ENCODE measurements around the gene NUP214.

NUP214 gene

DNA sequence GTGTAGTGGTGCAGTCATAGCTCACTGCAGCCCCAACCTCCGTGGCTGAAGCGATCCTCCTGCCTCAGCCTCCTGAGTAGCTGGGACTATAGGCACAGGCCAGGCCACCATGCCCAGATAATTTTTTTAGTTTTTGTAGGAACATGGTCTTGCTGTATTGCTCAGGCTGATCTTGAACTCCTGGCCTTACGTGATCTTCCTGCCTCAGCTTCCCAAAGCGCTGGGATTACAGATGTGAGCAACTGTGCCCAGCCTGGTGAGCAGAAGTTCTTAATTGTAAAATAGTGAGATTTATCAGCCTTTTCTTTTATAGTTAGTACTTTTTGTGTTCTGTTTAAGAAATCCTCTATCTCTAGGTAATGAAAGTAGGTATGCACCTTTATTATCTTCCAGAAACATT is 42.5 kb downstream of the NUP214 start:
- DNase-seq (ENCODE audit: extremely low read depth, low read depth) = no peak
- no peak overlapping the region for H3K4me3 ChIP-seq (replicated peaks; ENCODE audit: low read depth, low read length)
- TF ChIP-seq, protein P1, sequence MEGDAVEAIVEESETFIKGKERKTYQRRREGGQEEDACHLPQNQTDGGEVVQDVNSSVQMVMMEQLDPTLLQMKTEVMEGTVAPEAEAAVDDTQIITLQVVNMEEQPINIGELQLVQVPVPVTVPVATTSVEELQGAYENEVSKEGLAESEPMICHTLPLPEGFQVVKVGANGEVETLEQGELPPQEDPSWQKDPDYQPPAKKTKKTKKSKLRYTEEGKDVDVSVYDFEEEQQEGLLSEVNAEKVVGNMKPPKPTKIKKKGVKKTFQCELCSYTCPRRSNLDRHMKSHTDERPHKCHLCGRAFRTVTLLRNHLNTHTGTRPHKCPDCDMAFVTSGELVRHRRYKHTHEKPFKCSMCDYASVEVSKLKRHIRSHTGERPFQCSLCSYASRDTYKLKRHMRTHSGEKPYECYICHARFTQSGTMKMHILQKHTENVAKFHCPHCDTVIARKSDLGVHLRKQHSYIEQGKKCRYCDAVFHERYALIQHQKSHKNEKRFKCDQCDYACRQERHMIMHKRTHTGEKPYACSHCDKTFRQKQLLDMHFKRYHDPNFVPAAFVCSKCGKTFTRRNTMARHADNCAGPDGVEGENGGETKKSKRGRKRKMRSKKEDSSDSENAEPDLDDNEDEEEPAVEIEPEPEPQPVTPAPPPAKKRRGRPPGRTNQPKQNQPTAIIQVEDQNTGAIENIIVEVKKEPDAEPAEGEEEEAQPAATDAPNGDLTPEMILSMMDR (IDR thresholded peaks at IDR 0.05; ENCODE audit: low read depth, low read length, missing control alignments) = no peak

DNA sequence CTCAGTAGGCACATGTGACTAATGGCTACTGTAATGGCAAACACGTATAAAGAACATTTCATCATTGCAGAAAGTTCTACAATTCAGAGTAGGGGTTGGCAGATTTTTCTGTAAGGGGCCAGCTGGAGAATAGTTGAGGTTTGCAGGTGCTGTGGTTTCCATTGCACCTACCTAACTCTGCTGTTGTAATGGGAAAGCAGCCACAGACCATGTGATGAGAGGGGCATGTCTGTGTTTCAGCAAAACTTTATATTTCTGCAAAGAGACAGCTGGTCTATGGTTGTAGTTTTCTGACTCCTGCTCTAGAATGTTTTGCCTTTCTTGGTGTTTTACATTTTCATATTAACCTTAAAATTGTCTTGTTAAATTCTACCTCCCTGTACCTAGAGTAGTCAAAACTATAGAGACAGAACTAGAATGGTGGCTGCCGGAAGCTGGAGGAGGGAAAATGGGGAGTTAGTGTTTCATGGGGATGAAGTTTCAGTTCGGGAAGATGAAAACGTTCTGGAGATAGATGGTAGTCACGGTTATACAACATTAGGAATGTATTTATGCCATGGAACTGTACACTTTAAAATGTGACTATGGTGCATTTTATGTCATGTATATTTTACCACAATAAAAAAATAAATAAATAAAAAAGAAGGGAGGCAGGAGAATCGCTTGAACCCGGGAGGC is 44.3 kb downstream of the NUP214 start:
- TF ChIP-seq, protein P1 (IDR thresholded peaks at IDR 0.05; ENCODE audit: low read depth, low read length, missing control alignments) = no peak
- DNase-seq (ENCODE audit: extremely low read depth, low read depth) = no peak
- H3K4me3 ChIP-seq (replicated peaks; ENCODE audit: low read depth, low read length) = no peak overlapping the region

DNA sequence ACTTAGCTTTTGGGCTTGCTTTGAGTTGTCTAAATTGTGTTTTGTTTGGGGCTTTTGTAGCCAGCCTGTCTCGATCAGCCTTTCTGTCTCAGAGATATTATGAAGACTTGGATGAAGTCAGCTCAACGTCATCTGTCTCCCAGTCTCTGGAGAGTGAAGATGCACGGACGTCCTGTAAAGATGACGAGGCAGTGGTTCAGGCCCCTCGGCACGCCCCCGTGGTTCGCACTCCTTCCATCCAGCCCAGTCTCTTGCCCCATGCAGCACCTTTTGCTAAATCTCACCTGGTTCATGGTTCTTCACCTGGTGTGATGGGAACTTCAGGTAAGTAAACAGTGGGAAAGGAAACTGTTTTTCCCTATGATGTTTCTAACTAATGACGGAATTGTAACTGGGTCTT is 48.6 kb downstream of the NUP214 start:
- TF ChIP-seq, protein P1 (IDR thresholded peaks at IDR 0.05; ENCODE audit: low read depth, low read length, missing control alignments) = no peak
- DNase-seq (ENCODE audit: extremely low read depth, low read depth) = no peak
- no peak overlapping the region for H3K4me3 ChIP-seq (replicated peaks; ENCODE audit: low read depth, low read length)

DNA sequence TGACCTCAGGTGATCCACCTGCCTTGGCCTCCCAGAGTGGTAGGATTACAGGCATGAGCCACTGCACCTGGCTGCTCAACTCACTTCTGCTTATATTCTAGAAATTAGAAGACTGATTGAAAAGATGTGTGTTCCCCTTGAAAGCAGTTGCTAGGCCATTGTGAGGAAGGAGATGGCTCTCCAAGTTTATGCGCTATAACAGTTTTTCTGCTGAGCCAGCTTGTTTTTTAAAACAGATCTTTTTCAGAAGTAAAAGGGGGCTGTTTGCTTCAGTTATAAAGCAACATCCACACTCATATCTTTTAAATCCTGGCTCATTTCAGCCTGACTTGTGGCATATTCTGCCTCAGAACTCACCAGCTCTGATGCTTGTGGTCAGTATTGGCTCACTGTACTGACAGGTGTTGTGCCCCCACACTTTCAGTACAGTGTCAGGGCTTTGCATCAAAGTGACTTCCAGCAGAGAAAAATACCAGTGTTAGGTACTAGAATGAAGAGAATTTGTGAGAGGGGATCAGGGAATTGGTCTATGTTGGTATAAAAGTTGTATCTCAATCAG is 49.4 kb downstream of the NUP214 start:
- no peak for DNase-seq (ENCODE audit: extremely low read depth, low read depth)
- TF ChIP-seq, protein P1 (IDR thresholded peaks at IDR 0.05; ENCODE audit: low read depth, low read length, missing control alignments) = no peak
- H3K4me3 ChIP-seq (replicated peaks; ENCODE audit: low read depth, low read length) = no peak overlapping the region

DNA sequence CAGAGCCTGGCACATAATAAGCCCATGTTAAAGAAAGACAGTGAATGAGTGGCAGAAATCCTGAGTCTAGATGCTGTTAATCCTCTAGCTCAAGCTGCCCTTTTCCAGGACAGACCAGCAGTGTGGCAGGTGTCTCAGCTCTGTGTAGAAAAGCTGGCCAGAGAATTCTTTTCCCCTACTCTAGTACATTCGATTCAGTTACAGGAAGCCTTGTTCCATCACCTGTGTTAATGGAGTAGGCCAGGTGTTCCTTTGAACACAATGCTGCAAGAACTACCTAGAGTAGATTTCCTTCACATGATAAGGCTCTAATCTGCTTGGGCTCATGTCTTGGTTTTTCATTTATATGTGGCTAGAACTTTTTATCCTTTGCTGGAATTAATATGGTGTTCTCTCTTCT is 52.5 kb downstream of the NUP214 start:
- no peak overlapping the region for H3K4me3 ChIP-seq (replicated peaks; ENCODE audit: low read depth, low read length)
- TF ChIP-seq, protein P1 (IDR thresholded peaks at IDR 0.05; ENCODE audit: low read depth, low read length, missing control alignments) = no peak

DNA sequence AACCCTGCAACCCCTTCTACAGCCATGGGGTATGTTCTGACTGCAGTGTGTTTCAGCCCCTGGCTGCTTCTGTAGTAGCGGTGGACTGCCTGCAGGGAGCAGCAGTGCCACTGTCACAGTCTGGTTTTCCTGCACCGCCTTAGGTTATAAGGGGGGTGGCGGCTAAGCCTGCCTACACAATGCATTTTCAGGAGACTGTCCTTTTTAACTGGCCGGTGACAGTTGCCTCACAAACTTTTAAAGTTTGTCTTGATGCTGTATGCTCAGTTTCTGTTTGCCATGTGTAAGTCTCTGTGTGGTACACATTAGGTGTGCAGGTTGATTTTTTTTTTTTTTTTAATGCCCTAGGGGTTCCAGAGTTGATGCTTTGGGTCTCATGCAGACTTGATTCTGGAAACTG is 53.0 kb downstream of the NUP214 start:
- peak; percentile 26 for DNase-seq (ENCODE audit: extremely low read depth, low read depth)
- no peak overlapping the region for H3K4me3 ChIP-seq (replicated peaks; ENCODE audit: low read depth, low read length)
- TF ChIP-seq, protein P1 (IDR thresholded peaks at IDR 0.05; ENCODE audit: low read depth, low read length, missing control alignments) = peak; percentile 90

More for the DNA sequence above, 52.5 kb downstream of the NUP214 start:
- no peak for DNase-seq (ENCODE audit: extremely low read depth, low read depth)

Measured in HFF-Myc (cell line).